Neuronal stem cell (in vitro differentiated cells): Measurements from ENCODE around the gene ZBTB1. TPM values are rescaled to one million over a fixed set of nuclear protein-coding genes. Genes with fewer than 3 reads are reported as not detected.

ENCODE experiments used
- DNase-seq: peaks from one replicate; pipeline ENCODE4 v3.0.0-alpha.2; 2013; ENCODE audit warnings: low spot score
- H2AFZ ChIP-seq: one replicate; pipeline ENCODE4 v1.6.1; 2013; ENCODE audit warnings: mild to moderate bottlenecking, low read length, inconsistent platforms
- H2AK5ac ChIP-seq: 2 replicates; pipeline ENCODE4 v1.6.1; 2013; ENCODE audit warnings: low read depth, mild to moderate bottlenecking, inconsistent platforms, low read length, moderate library complexity, mixed read lengths
- H2BK120ac ChIP-seq: 2 replicates; pipeline ENCODE4 v1.6.1; 2013; ENCODE audit warnings: low read depth, mild to moderate bottlenecking, inconsistent platforms, low read length, moderate library complexity, mixed read lengths
- H2BK12ac ChIP-seq: one replicate; pipeline ENCODE4 v1.6.1; 2013; ENCODE audit warnings: low read length, inconsistent platforms
- H2BK15ac ChIP-seq: 2 replicates; pipeline ENCODE4 v1.6.1; 2013; ENCODE audit warnings: mild to moderate bottlenecking, low read length, inconsistent platforms, mixed read lengths
- H2BK5ac ChIP-seq: one replicate; pipeline ENCODE4 v1.6.1; 2013; ENCODE audit warnings: inconsistent platforms, mild to moderate bottlenecking, low read length, moderate library complexity
- H3K14ac ChIP-seq: one replicate; pipeline ENCODE4 v1.6.1; 2013; ENCODE audit warnings: low read length, inconsistent platforms
- H3K18ac ChIP-seq: 2 replicates; pipeline ENCODE4 v1.6.1; 2013; ENCODE audit warnings: low read length, inconsistent platforms
- H3K23ac ChIP-seq: 2 replicates; pipeline ENCODE4 v1.6.1; 2013; ENCODE audit warnings: low read depth, mild to moderate bottlenecking, mixed read lengths, low read length, inconsistent platforms; ENCODE audit not compliant: poor library complexity
- H3K27ac ChIP-seq: replicated peaks from 3 replicates; pipeline ENCODE4 v1.5.1; 2013; ENCODE audit warnings: low read length, inconsistent platforms
- H3K27me3 ChIP-seq, 3 experiments: 2 replicates each; pipeline ENCODE4 v1.6.1; 2013; ENCODE audit warnings: low read length in 3 of 3, mild to moderate bottlenecking in 2 of 3, inconsistent platforms in 1 of 3, low read depth in 1 of 3, mixed read lengths in 1 of 3, moderate library complexity in 1 of 3; ENCODE audit not compliant: control insufficient read depth in 3 of 3, insufficient read depth in 3 of 3
- H3K36me3 ChIP-seq, 2 donors: replicated peaks in 1 of 2; 2 replicates each; pipeline ENCODE4 v1.6.1; 2013; ENCODE audit warnings: low read length in 2 of 2; ENCODE audit not compliant: control insufficient read depth in 2 of 2, insufficient read depth in 2 of 2
- H3K4ac ChIP-seq: 2 replicates; pipeline ENCODE4 v1.6.1; 2013; ENCODE audit warnings: inconsistent platforms, mild to moderate bottlenecking, low read length, moderate library complexity
- H3K4me1 ChIP-seq, 2 donors: 1 replicate in 1 of 2; 2 replicates in 1 of 2; pipeline ENCODE4 v1.6.1; 2013; ENCODE audit warnings: low read length in 2 of 2, low read depth in 1 of 2; ENCODE audit not compliant: control insufficient read depth in 2 of 2, insufficient read depth in 1 of 2
- H3K4me2 ChIP-seq: one replicate; pipeline ENCODE4 v1.6.1; 2013; ENCODE audit warnings: mild to moderate bottlenecking, low read length, inconsistent platforms; ENCODE audit not compliant: insufficient read depth, poor library complexity, severe bottlenecking
- H3K4me3 ChIP-seq, 2 donors: 2 replicates each; pipeline ENCODE4 v1.5.1; 2013; ENCODE audit warnings: low read length in 2 of 2, mild to moderate bottlenecking in 2 of 2, inconsistent platforms in 1 of 2, moderate library complexity in 1 of 2
- H3K79me1 ChIP-seq: one replicate; pipeline ENCODE4 v1.6.1; 2013; ENCODE audit warnings: low read depth, mild to moderate bottlenecking, inconsistent platforms, low read length, moderate library complexity
- H3K9ac ChIP-seq: one replicate; pipeline ENCODE4 v1.6.1; 2013; ENCODE audit warnings: mild to moderate bottlenecking, low read depth, low read length, inconsistent platforms; ENCODE audit not compliant: poor library complexity
- H3K9me3 ChIP-seq, 2 donors: replicated peaks in 1 of 2; 2 replicates each; pipeline versions ENCODE3 to v1.6.1; 2013; ENCODE audit warnings: low read length in 2 of 2, mild to moderate bottlenecking in 2 of 2, inconsistent platforms in 1 of 2, low read depth in 1 of 2, mixed read lengths in 1 of 2, moderate library complexity in 1 of 2; ENCODE audit not compliant: control insufficient read depth in 2 of 2, insufficient read depth in 1 of 2
- H4K8ac ChIP-seq: one replicate; pipeline ENCODE4 v1.6.1; 2013; ENCODE audit warnings: low read depth, mild to moderate bottlenecking, inconsistent platforms, low read length, moderate library complexity
- H4K91ac ChIP-seq: one replicate; pipeline ENCODE4 v1.6.1; 2013; ENCODE audit warnings: low read length, low read depth, mild to moderate bottlenecking, inconsistent platforms; ENCODE audit not compliant: poor library complexity
- WGBS, 2 donors: extraction: QIAGEN DNeasy Blood & Tissue Kit; methylation state at CpG; one replicate each; pipeline ENCODE4 v1.1.7; 2013; ENCODE audit warnings: missing lambda C conversion rate in 2 of 2, mixed read lengths in 1 of 2; ENCODE audit not compliant: insufficient read length in 2 of 2, insufficient replicate concordance in 1 of 2; ENCODE audit errors: extremely low coverage in 2 of 2; 5-methylcytosine and 5-hydroxymethylcytosine counted together
- polyA plus RNA-seq, 2 experiments: library from polyadenylated mRNA; stranded (reverse); fragments of 200-250 nt; gene quantifications; one replicate each; pipeline ENCODE4 v1.2.3, GENCODE V29; 2013

ZBTB1 gene
- polyA plus RNA-seq (2013, experiment 1 of 2) = 16.0 TPM
- 15.1 TPM for polyA plus RNA-seq (2013, experiment 2 of 2)

GRCh38 chr14:64504310-64504896, at the start of gene ZBTB1:
TSS of gene ZBTB1 (plus strand) at chr14:64504770. CDS start at chr14:64521505, 16,735 bp downstream.
- Histone ChIP-seq H3K18ac (peak within 1 kb of the TSS; percentile 100), H3K4me2 (peak within 1 kb of the TSS; percentile 90), H3K4ac (peak within 1 kb of the TSS; percentile 97), H2AFZ (peak within 1 kb of the TSS; percentile 98), H2BK5ac (peak within 1 kb of the TSS; percentile 100), H2BK120ac (peak within 1 kb of the TSS; percentile 99), H4K91ac (peak within 1 kb of the TSS; percentile 99), H3K4me3 (peak within 1 kb of the TSS; percentile 96 to 98), H3K23ac (peak within 1 kb of the TSS; percentile 99), H3K9me3 (no peaks in the 10 kb centered on the region), H2BK15ac (peak within 1 kb of the TSS; percentile 86), H3K4me1 (peaks cover 9 to 23% of the 10 kb centered on the region in 2 donors), H2BK12ac (peak within 1 kb of the TSS; percentile 30), H2AK5ac (peak within 1 kb of the TSS; percentile 43), H3K9ac (peak within 1 kb of the TSS; percentile 93), H3K36me3 (peaks cover 0 to 2% of the 10 kb centered on the region in 2 donors), H3K27me3 (no peaks in the 10 kb centered on the region), H3K79me1 (no peaks in the 10 kb centered on the region), H4K8ac (no peak within 1 kb of the TSS), H3K14ac (peak within 1 kb of the TSS; percentile 58), H3K27ac (peak within 1 kb of the TSS; percentile 99)
- no CpG with 5 or more reads among the region's 63 CpGs for WGBS, 2 donors
- DNase-seq = peak; percentile 84

DNA sequence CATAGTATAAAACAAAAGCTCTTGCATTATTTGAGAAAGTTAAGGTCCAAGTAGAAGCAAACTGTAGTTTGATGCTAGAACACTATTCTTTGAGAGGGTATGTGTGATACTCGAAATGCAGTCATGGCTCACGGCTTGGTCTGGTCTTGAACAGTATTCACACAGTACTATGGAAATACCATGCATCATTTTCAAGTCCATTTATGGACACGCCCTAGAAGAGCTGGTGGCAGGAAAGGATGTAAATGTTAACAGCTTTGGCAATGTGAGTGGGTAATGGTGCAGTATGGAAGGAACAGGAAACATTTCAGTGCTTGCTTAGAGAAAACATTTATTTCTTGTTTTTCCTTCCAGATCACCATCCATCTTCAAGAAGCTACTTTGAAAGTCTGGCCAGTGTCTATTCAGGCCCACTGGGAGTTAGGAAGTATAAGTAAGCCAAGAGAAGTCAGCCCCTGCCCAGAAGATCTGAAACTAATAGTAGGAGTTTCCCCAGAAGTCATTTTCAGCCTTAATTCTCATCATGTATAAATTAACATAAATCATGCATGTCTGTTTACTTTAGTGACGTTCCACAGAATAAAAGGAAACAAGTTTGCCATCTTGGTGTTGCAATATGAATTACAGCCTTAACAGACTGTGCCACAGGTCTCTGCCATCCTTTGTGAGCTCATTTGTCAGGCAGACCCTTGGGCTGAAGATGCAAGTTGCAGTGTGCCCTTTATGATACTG, 45.0 kb upstream of the ZBTB1 start:
- H3K4me2 ChIP-seq = no peak overlapping the region
- no peaks in the 10 kb centered on the region for H3K9me3 ChIP-seq
- no peak overlapping the region for H2BK12ac ChIP-seq
- H2AFZ ChIP-seq = no peak overlapping the region
- H3K4ac ChIP-seq = no peak overlapping the region
- no peak overlapping the region for H3K23ac ChIP-seq
- H3K36me3 ChIP-seq = peaks cover 5 to 77% of the 10 kb centered on the region in 2 donors
- no peak overlapping the region for H3K18ac ChIP-seq
- no peak overlapping the region for H2BK120ac ChIP-seq
- no peak overlapping the region for H2BK15ac ChIP-seq
- no peak overlapping the region for H3K4me3 ChIP-seq
- H2AK5ac ChIP-seq = no peak overlapping the region
- H2BK5ac ChIP-seq = no peak overlapping the region
- no peak overlapping the region for H4K91ac ChIP-seq
- H3K27ac ChIP-seq = no peak overlapping the region
- no peaks in the 10 kb centered on the region for H3K27me3 ChIP-seq
- no peaks in the 10 kb centered on the region for H3K79me1 ChIP-seq
- no peaks in the 10 kb centered on the region for H3K4me1 ChIP-seq
- DNase-seq = no peak
- no peak overlapping the region for H3K14ac ChIP-seq
- no CpG with 5 or more reads among the region's 4 CpGs for WGBS, 2 donors
- no peak overlapping the region for H4K8ac ChIP-seq
- no peak overlapping the region for H3K9ac ChIP-seq

- Histone ChIP-seq H3K4me1 (peaks cover 2 to 3% of the 10 kb centered on the region in 2 donors), H3K18ac (no peak overlapping the region), H3K27me3 (no peaks in the 10 kb centered on the region), H4K91ac (no peak overlapping the region), H3K4me2 (no peak overlapping the region), H3K79me1 (no peaks in the 10 kb centered on the region), H3K4ac (no peak overlapping the region), H2BK12ac (no peak overlapping the region), H2AFZ (no peak overlapping the region), H3K27ac (no peak overlapping the region), H3K36me3 (peaks cover 2 to 61% of the 10 kb centered on the region in 2 donors), H3K9me3 (no peaks in the 10 kb centered on the region), H3K9ac (no peak overlapping the region), H3K23ac (no peak overlapping the region), H2BK120ac (no peak overlapping the region), H2BK15ac (no peak overlapping the region), H3K14ac (no peak overlapping the region), H2AK5ac (no peak overlapping the region), H2BK5ac (no peak overlapping the region), H3K4me3 (no peak overlapping the region), H4K8ac (no peak overlapping the region)
- no CpG with 5 or more reads among the region's 3 CpGs for WGBS, 2 donors
- DNase-seq = no peak
Measured at GRCh38 chr14:64461221-64461620, 43.3 kb upstream of the ZBTB1 start.

DNA sequence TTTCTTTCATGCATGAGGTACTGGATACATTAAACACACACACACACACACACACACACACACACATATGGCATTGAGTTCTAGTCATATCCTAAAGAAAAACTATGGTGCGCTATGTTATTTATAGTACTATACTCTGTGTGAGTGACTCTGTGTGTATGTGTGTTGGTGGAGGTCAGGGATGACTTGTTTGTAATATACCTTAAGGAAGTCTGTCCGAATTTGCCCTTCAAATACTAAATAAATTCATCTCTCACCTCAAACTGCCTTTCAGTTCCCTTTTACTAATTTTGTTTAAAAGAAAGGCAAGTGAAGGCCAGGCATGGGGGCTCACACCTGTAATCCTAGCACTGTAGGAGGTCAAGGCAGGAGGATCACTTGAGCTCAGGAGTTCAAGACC, 41.4 kb upstream of the ZBTB1 start:
- Histone ChIP-seq H3K27me3 (no peaks in the 10 kb centered on the region), H4K8ac (no peak overlapping the region), H3K27ac (no peak overlapping the region), H3K4ac (no peak overlapping the region), H3K36me3 (peaks cover 2 to 44% of the 10 kb centered on the region in 2 donors), H3K79me1 (no peaks in the 10 kb centered on the region), H3K4me1 (peaks cover 2 to 3% of the 10 kb centered on the region in 2 donors), H3K23ac (no peak overlapping the region), H3K14ac (no peak overlapping the region), H3K4me2 (no peak overlapping the region), H3K9me3 (no peaks in the 10 kb centered on the region), H2BK5ac (no peak overlapping the region), H2AK5ac (no peak overlapping the region), H2BK15ac (no peak overlapping the region), H3K4me3 (no peak overlapping the region), H2BK120ac (no peak overlapping the region), H3K18ac (no peak overlapping the region), H3K9ac (no peak overlapping the region), H2AFZ (no peak overlapping the region), H4K91ac (no peak overlapping the region), H2BK12ac (no peak overlapping the region)
- WGBS, 2 donors = no CpG with 5 or more reads among the region's 2 CpGs
- DNase-seq = no peak
